K562 (cell line): Measurements from ENCODE around the gene PDCD11.

Experiments
- CTCF ChIP-seq, 3 experiments: IDR thresholded peaks in 2 of 3; conservative IDR thresholded peaks in 1 of 3; 2 replicates each; pipeline ENCODE4 v1.5.1; 2011 to 2012; ENCODE audit warnings: low read length in 3 of 3, mild to moderate bottlenecking in 3 of 3, control low read depth in 2 of 3, improper control_type of control experiment in 1 of 3, inconsistent platforms in 1 of 3, low read depth in 1 of 3, mixed read lengths in 1 of 3, moderate library complexity in 1 of 3; ENCODE audit not compliant: insufficient read depth in 2 of 3
- ELK1 ChIP-seq: sonication (generic); formaldehyde crosslinking; IDR thresholded peaks from 2 replicates; pipeline ENCODE4 v1.8.1; 2022; ENCODE audit warnings: missing genetic modification reagents
- POLR2AphosphoS2 ChIP-seq: IDR thresholded peaks from 2 replicates; pipeline ENCODE4 v1.6.1; 2012; ENCODE audit warnings: low read length, improper control_type of control experiment
- SAP30 ChIP-seq: fragments of 200-600 bp; sonication (generic); IDR thresholded peaks from 2 replicates; pipeline ENCODE4 v1.6.1; 2012; ENCODE audit warnings: borderline replicate concordance, low read depth, mild to moderate bottlenecking, moderate library complexity, low read length, control low read depth, inconsistent platforms; ENCODE audit not compliant: insufficient read depth, poor library complexity, severe bottlenecking
- SREBF2 ChIP-seq: sonication (generic); formaldehyde crosslinking; IDR thresholded peaks from 2 replicates; pipeline ENCODE4 v1.4.0; 2020; ENCODE audit warnings: mild to moderate bottlenecking, missing genetic modification reagents

- TF ChIP-seq POLR2AphosphoS2 (no peak), SAP30 (no peak), CTCF (IDR thresholded peaks at IDR 0.05 in 2 of 3, conservative IDR thresholded peaks at IDR 0.05 in 1 of 3; ENCODE audit: insufficient read depth in 2 of 3, low read depth in 1 of 3, low read length in 3 of 3) (no peak), ELK1 (no peak), SREBF2 (CRISPR knock-in tag) (no peak)
Observed at GRCh38 chr10:103397191-103397825, 882 bp downstream of the PDCD11 start.
